WTC11 (cell line): ENCODE data around the gene CBR1.

ENCODE experiments used
- ATF3 ChIP-seq: sonication (generic); formaldehyde crosslinking; conservative IDR thresholded peaks from 2 replicates; pipeline ENCODE4 v1.8.1; 2022; ENCODE audit warnings: mild to moderate bottlenecking, missing genetic modification reagents
- GABPB1 ChIP-seq: sonication (generic); formaldehyde crosslinking; IDR thresholded peaks from 2 replicates; pipeline ENCODE4 v1.8.1; 2023; ENCODE audit warnings: mild to moderate bottlenecking, missing genetic modification reagents
- MAX ChIP-seq: sonication (generic); formaldehyde crosslinking; IDR thresholded peaks from 2 replicates; pipeline ENCODE4 v1.8.0; 2022; ENCODE audit warnings: mild to moderate bottlenecking, missing genetic modification reagents
- MLX ChIP-seq: sonication (generic); formaldehyde crosslinking; IDR thresholded peaks from 2 replicates; pipeline ENCODE4 v1.8.1; 2023; ENCODE audit warnings: mild to moderate bottlenecking, missing genetic modification reagents, moderate library complexity
- NFYB ChIP-seq: sonication (generic); formaldehyde crosslinking; conservative IDR thresholded peaks from 2 replicates; pipeline ENCODE4 v1.8.0; 2022; ENCODE audit warnings: low read depth, missing genetic modification reagents
- NR2C2 ChIP-seq: sonication (generic); formaldehyde crosslinking; IDR thresholded peaks from 2 replicates; pipeline ENCODE4 v1.8.0; 2022; ENCODE audit warnings: mild to moderate bottlenecking, missing genetic modification reagents
- SP1 ChIP-seq: sonication (generic); formaldehyde crosslinking; conservative IDR thresholded peaks from 2 replicates; pipeline ENCODE4 v1.8.1; 2022; ENCODE audit warnings: missing genetic modification reagents
- TEAD4 ChIP-seq: sonication (generic); formaldehyde crosslinking; IDR thresholded peaks from 2 replicates; pipeline ENCODE4 v1.8.0; 2022; ENCODE audit warnings: mild to moderate bottlenecking, missing genetic modification reagents
- ZNF219 ChIP-seq: sonication (generic); formaldehyde crosslinking; IDR thresholded peaks from 2 replicates; pipeline ENCODE4 v1.8.0; 2023; ENCODE audit warnings: missing genetic modification reagents, mild to moderate bottlenecking, borderline replicate concordance
- ZNF232 ChIP-seq: sonication (generic); formaldehyde crosslinking; IDR thresholded peaks from 2 replicates; pipeline ENCODE4 v1.8.0; 2022; ENCODE audit warnings: mild to moderate bottlenecking, missing genetic modification reagents
- TF ChIP-seq, protein P1 (sequence below): fragments of 200-600 bp; IDR thresholded peaks from 2 replicates; pipeline ENCODE4 v1.8.0; 2022; ENCODE audit warnings: antibody characterized with exemption
- TF ChIP-seq, protein P2 (sequence below): sonication (generic); formaldehyde crosslinking; IDR thresholded peaks from 2 replicates; pipeline ENCODE4 v1.8.0; 2022; ENCODE audit warnings: mild to moderate bottlenecking, missing genetic modification reagents
- TF ChIP-seq, protein P3 (sequence below): sonication (generic); formaldehyde crosslinking; IDR thresholded peaks from 2 replicates; pipeline ENCODE4 v1.8.0; 2023; ENCODE audit warnings: mild to moderate bottlenecking, missing genetic modification reagents
- TF ChIP-seq, protein P4 (sequence below): sonication (generic); formaldehyde crosslinking; IDR thresholded peaks from 2 replicates; pipeline ENCODE4 v1.8.1; 2023; ENCODE audit warnings: mild to moderate bottlenecking, moderate library complexity, missing genetic modification reagents

GRCh38 chr21:36087362-36088138 is 17.7 kb downstream of the CBR1 start:
- TF ChIP-seq, protein P1, sequence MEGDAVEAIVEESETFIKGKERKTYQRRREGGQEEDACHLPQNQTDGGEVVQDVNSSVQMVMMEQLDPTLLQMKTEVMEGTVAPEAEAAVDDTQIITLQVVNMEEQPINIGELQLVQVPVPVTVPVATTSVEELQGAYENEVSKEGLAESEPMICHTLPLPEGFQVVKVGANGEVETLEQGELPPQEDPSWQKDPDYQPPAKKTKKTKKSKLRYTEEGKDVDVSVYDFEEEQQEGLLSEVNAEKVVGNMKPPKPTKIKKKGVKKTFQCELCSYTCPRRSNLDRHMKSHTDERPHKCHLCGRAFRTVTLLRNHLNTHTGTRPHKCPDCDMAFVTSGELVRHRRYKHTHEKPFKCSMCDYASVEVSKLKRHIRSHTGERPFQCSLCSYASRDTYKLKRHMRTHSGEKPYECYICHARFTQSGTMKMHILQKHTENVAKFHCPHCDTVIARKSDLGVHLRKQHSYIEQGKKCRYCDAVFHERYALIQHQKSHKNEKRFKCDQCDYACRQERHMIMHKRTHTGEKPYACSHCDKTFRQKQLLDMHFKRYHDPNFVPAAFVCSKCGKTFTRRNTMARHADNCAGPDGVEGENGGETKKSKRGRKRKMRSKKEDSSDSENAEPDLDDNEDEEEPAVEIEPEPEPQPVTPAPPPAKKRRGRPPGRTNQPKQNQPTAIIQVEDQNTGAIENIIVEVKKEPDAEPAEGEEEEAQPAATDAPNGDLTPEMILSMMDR, result no peak; the same call in 1 of the 2 replicates
- TF ChIP-seq SP1, result no peak
- TF ChIP-seq, protein P2, sequence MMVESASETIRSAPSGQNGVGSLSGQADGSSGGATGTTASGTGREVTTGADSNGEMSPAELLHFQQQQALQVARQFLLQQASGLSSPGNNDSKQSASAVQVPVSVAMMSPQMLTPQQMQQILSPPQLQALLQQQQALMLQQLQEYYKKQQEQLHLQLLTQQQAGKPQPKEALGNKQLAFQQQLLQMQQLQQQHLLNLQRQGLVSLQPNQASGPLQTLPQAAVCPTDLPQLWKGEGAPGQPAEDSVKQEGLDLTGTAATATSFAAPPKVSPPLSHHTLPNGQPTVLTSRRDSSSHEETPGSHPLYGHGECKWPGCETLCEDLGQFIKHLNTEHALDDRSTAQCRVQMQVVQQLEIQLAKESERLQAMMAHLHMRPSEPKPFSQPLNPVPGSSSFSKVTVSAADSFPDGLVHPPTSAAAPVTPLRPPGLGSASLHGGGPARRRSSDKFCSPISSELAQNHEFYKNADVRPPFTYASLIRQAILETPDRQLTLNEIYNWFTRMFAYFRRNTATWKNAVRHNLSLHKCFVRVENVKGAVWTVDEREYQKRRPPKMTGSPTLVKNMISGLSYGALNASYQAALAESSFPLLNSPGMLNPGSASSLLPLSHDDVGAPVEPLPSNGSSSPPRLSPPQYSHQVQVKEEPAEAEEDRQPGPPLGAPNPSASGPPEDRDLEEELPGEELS, result no peak
- TF ChIP-seq, protein P3, sequence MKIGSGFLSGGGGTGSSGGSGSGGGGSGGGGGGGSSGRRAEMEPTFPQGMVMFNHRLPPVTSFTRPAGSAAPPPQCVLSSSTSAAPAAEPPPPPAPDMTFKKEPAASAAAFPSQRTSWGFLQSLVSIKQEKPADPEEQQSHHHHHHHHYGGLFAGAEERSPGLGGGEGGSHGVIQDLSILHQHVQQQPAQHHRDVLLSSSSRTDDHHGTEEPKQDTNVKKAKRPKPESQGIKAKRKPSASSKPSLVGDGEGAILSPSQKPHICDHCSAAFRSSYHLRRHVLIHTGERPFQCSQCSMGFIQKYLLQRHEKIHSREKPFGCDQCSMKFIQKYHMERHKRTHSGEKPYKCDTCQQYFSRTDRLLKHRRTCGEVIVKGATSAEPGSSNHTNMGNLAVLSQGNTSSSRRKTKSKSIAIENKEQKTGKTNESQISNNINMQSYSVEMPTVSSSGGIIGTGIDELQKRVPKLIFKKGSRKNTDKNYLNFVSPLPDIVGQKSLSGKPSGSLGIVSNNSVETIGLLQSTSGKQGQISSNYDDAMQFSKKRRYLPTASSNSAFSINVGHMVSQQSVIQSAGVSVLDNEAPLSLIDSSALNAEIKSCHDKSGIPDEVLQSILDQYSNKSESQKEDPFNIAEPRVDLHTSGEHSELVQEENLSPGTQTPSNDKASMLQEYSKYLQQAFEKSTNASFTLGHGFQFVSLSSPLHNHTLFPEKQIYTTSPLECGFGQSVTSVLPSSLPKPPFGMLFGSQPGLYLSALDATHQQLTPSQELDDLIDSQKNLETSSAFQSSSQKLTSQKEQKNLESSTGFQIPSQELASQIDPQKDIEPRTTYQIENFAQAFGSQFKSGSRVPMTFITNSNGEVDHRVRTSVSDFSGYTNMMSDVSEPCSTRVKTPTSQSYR, result no peak
- TF ChIP-seq NR2C2 (CRISPR knock-in tag), result no peak
- TF ChIP-seq MAX (CRISPR knock-in tag), result no peak
- TF ChIP-seq, protein P4, sequence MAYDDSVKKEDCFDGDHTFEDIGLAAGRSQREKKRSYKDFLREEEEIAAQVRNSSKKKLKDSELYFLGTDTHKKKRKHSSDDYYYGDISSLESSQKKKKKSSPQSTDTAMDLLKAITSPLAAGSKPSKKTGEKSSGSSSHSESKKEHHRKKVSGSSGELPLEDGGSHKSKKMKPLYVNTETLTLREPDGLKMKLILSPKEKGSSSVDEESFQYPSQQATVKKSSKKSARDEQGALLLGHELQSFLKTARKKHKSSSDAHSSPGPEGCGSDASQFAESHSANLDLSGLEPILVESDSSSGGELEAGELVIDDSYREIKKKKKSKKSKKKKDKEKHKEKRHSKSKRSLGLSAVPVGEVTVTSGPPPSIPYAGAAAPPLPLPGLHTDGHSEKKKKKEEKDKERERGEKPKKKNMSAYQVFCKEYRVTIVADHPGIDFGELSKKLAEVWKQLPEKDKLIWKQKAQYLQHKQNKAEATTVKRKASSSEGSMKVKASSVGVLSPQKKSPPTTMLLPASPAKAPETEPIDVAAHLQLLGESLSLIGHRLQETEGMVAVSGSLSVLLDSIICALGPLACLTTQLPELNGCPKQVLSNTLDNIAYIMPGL (CRISPR knock-in tag), result no peak
- no peak for TF ChIP-seq ATF3 (CRISPR knock-in tag)
- no peak for TF ChIP-seq MLX (CRISPR knock-in tag)
- no peak for TF ChIP-seq TEAD4
- no peak for TF ChIP-seq GABPB1 (CRISPR knock-in tag)
- no peak for TF ChIP-seq NFYB (CRISPR knock-in tag)
- TF ChIP-seq ZNF219, result no peak
- TF ChIP-seq ZNF232 (CRISPR knock-in tag), result no peak
